ENCODE results near the gene POU3F1. TPM values are rescaled to one million over a fixed set of nuclear protein-coding genes. Genes with fewer than 3 reads are reported as not detected.
A peak's percentile ranks its signal among the peaks of the same experiment; 100 is the strongest.

The POU3F1 gene
- total and polyA plus RNA-seq, 3 experiments from 2014 or later: 0.09 to 0.57 (median 0.44) TPM

DNA sequence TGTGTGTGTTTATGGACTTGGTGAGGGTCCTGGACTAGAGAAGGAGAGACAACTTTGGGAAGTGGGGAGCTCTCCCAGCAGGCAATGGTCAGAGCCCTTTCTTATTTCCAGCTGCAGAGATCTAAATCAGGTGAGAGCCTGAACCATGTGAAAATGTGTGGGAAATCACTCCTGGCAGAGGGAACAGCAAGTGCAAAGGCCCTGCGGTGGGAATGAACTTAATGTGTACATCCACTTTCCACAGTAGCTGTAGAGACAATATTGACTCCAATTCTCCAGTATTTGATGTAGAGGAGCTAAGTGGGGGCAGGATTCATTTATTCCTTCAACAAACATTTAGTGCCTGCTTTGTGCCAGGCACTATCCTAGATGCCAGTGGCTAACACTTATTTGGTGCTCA lies 14.7 kb upstream of the POU3F1 start:
- Histone ChIP-seq H3K36me3 (ENCODE audit: insufficient read depth, low read length) (no peaks in the 10 kb centered on the region), H3K9me3 (ENCODE audit: low read length) (no peaks in the 10 kb centered on the region), H3K4me1 (ENCODE audit: insufficient read depth, low read length) (no peaks in the 10 kb centered on the region), H3K27me3 (ENCODE audit: insufficient read depth, low read length, poor library complexity, severe bottlenecking) (no peaks in the 10 kb centered on the region), H3K4me3 (ENCODE audit: low read length) (no peak overlapping the region), H3K27ac (ENCODE audit: low read depth, low read length) (no peak overlapping the region)
- Mint-ChIP-seq H3K9me3 (peaks cover 0 to 1% (median 0%) of the 10 kb centered on the region in 5 donors), H3K36me3 (no peaks in the 10 kb centered on the region), H3K4me3 (no peak overlapping the region), H3K27ac (peak overlapping the region in 1 of 8 donors; percentile 55), H3K4me1 (no peaks in the 10 kb centered on the region), H3K27me3 (peaks cover 0 to 12% of the 10 kb centered on the region in 2 donors)
- DNase-seq: no peak
- ChIA-PET POLR2A (no interaction called here), CTCF (no interaction called here)

GRCh38 chr1:38060498-38060897 lies 13.9 kb upstream of the POU3F1 start:
- Histone ChIP-seq H3K36me3 (ENCODE audit: insufficient read depth, low read length) (no peaks in the 10 kb centered on the region), H3K4me3 (ENCODE audit: low read length) (no peak overlapping the region), H3K9me3 (ENCODE audit: low read length) (no peaks in the 10 kb centered on the region), H3K27me3 (ENCODE audit: insufficient read depth, low read length, poor library complexity, severe bottlenecking) (no peaks in the 10 kb centered on the region), H3K27ac (ENCODE audit: low read depth, low read length) (no peak overlapping the region), H3K4me1 (ENCODE audit: insufficient read depth, low read length) (no peaks in the 10 kb centered on the region)
- DNase-seq: no peak
- H3K4me1 Mint-ChIP-seq: no peaks in the 10 kb centered on the region
- no peak overlapping the region for H3K4me3 Mint-ChIP-seq
- ChIA-PET CTCF (no interaction called here), POLR2A (no interaction called here)
- H3K27ac Mint-ChIP-seq: no peak overlapping the region
- H3K36me3 Mint-ChIP-seq: no peaks in the 10 kb centered on the region
- peaks cover 1 to 12% of the 10 kb centered on the region in 2 donors for H3K27me3 Mint-ChIP-seq
- peaks cover 0 to 1% (median 0%) of the 10 kb centered on the region in 5 donors for H3K9me3 Mint-ChIP-seq

GRCh38 chr1:38059635-38060250 lies 13.2 kb upstream of the POU3F1 start:
- H3K9me3 Mint-ChIP-seq: peaks cover 0 to 1% (median 0%) of the 10 kb centered on the region in 5 donors
- Histone ChIP-seq H3K36me3 (ENCODE audit: insufficient read depth, low read length) (no peaks in the 10 kb centered on the region), H3K9me3 (ENCODE audit: low read length) (no peaks in the 10 kb centered on the region), H3K27ac (ENCODE audit: low read depth, low read length) (no peak overlapping the region), H3K27me3 (ENCODE audit: insufficient read depth, low read length, poor library complexity, severe bottlenecking) (no peaks in the 10 kb centered on the region), H3K4me3 (ENCODE audit: low read length) (no peak overlapping the region), H3K4me1 (ENCODE audit: insufficient read depth, low read length) (no peaks in the 10 kb centered on the region)
- no peaks in the 10 kb centered on the region for H3K36me3 Mint-ChIP-seq
- H3K4me1 Mint-ChIP-seq: no peaks in the 10 kb centered on the region
- ChIA-PET CTCF (no interaction called here), POLR2A (no interaction called here)
- peaks cover 7 to 12% of the 10 kb centered on the region in 2 donors for H3K27me3 Mint-ChIP-seq
- no peak for DNase-seq
- H3K4me3 Mint-ChIP-seq: no peak overlapping the region
- H3K27ac Mint-ChIP-seq: peak overlapping the region in 1 of 8 donors; percentile 48

- CTCF ChIA-PET: no interaction called here
Measured at GRCh38 chr1:38055965-38056364, 9.4 kb upstream of the POU3F1 start.

DNA sequence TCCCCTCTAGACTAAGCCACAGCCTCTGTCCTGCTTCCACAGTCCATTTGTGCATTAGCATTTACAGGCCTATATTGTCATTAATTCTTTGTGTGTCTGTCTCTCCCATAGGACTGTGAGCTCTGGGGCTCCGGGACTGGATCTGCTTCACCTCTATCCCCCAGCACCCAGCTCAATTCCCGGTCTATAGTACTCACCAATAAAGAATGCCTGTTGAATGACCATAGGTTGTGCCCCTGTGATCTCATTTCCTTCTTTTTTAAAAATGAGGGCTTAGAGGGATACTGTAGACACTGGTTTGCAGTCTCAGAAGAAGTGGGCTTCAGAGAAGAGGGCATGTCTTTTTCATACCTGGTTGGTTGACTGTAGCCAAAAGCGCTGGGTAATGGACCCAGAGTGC lies 8.8 kb upstream of the POU3F1 start:
- Mint-ChIP-seq H3K27me3 (peaks cover 4 to 8% of the 10 kb centered on the region in 2 donors), H3K4me1 (peaks cover 8 to 17% (median 14%) of the 10 kb centered on the region in 3 donors), H3K36me3 (no peaks in the 10 kb centered on the region), H3K4me3 (peak overlapping the region in 1 of 7 donors; percentile 24), H3K9me3 (no peaks in the 10 kb centered on the region), H3K27ac (peak overlapping the region in 1 of 8 donors; percentile 30)
- Histone ChIP-seq H3K27ac (ENCODE audit: low read depth, low read length) (no peak overlapping the region), H3K4me3 (ENCODE audit: low read length) (no peak overlapping the region), H3K4me1 (ENCODE audit: insufficient read depth, low read length) (no peaks in the 10 kb centered on the region), H3K9me3 (ENCODE audit: low read length) (no peaks in the 10 kb centered on the region), H3K36me3 (ENCODE audit: insufficient read depth, low read length) (no peaks in the 10 kb centered on the region), H3K27me3 (ENCODE audit: insufficient read depth, low read length, poor library complexity, severe bottlenecking) (no peaks in the 10 kb centered on the region)
- ChIA-PET CTCF (no interaction called here), POLR2A (no interaction called here)
- no peak for DNase-seq

More at GRCh38 chr1:38055965-38056364, 9.4 kb upstream of the POU3F1 start:
- no peak for DNase-seq
- Mint-ChIP-seq H3K4me1 (peaks cover 8 to 17% (median 14%) of the 10 kb centered on the region in 3 donors), H3K36me3 (no peaks in the 10 kb centered on the region), H3K4me3 (peak overlapping the region in 1 of 7 donors; percentile 1), H3K27ac (no peak overlapping the region), H3K27me3 (peaks cover 8 to 9% of the 10 kb centered on the region in 2 donors), H3K9me3 (peaks cover 0 to under 1% (median 0%) of the 10 kb centered on the region in 5 donors)
- Histone ChIP-seq H3K27ac (ENCODE audit: low read depth, low read length) (no peak overlapping the region), H3K4me1 (ENCODE audit: insufficient read depth, low read length) (no peaks in the 10 kb centered on the region), H3K4me3 (ENCODE audit: low read length) (no peak overlapping the region), H3K36me3 (ENCODE audit: insufficient read depth, low read length) (no peaks in the 10 kb centered on the region), H3K9me3 (ENCODE audit: low read length) (no peaks in the 10 kb centered on the region), H3K27me3 (ENCODE audit: insufficient read depth, low read length, poor library complexity, severe bottlenecking) (no peaks in the 10 kb centered on the region)
- POLR2A ChIA-PET: no interaction called here

DNA sequence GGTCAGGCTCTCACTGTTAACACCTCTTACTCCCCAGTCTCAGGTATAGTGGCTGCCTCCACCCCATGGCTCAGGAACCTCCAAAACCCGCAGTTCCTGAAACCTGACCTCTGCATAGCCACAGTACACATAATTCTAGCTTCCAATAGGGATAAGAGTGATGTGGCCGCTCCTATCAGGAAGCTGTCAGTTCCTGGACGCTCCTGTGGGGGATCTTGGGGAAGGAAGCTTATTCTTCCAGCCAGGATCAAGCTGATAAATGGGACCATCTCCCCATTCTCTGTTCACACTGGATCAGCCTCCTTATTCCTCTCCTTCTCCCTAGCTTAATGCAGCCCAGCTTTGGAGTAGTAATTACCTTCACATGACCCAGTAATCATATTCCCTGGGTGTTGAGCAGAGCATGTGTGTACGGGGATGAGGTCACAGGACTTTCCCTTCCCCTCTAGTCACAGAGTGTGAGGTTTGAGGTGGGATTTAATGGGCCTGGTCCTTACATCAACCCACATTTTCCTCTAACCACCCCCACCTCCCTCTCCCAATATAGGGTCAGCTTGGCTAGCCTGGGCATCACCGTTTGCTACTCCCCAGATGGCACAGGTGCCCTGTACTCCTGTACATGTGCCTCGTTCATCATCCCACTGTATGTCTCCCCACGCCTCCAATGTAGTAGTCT lies 7.0 kb upstream of the POU3F1 start:
- Histone ChIP-seq H3K4me1 (ENCODE audit: insufficient read depth, low read length) (no peaks in the 10 kb centered on the region), H3K27ac (ENCODE audit: low read depth, low read length) (no peak overlapping the region), H3K36me3 (ENCODE audit: insufficient read depth, low read length) (no peaks in the 10 kb centered on the region), H3K9me3 (ENCODE audit: low read length) (no peaks in the 10 kb centered on the region), H3K27me3 (ENCODE audit: insufficient read depth, low read length, poor library complexity, severe bottlenecking) (no peaks in the 10 kb centered on the region), H3K4me3 (ENCODE audit: low read length) (no peak overlapping the region)
- Mint-ChIP-seq H3K27me3 (peaks cover 4 to 8% of the 10 kb centered on the region in 2 donors), H3K36me3 (no peaks in the 10 kb centered on the region), H3K9me3 (no peaks in the 10 kb centered on the region), H3K4me3 (no peak overlapping the region), H3K27ac (no peak overlapping the region), H3K4me1 (peaks cover 8 to 17% (median 14%) of the 10 kb centered on the region in 3 donors)
- ChIA-PET CTCF (no interaction called here), POLR2A (no interaction called here)
- no peak for DNase-seq

- CTCF ChIA-PET: no interaction called here
- peak overlapping the region in 4 of 8 donors; percentile 23 to 76 (median 40) for H3K27ac Mint-ChIP-seq
- H3K27me3 ChIP-seq (ENCODE audit: insufficient read depth, low read length, poor library complexity, severe bottlenecking): no peaks in the 10 kb centered on the region
- no peaks in the 10 kb centered on the region for H3K36me3 ChIP-seq (ENCODE audit: insufficient read depth, low read length)
- peak in 4 of 5 donors; percentile 14 to 65 (median 17) for DNase-seq
- H3K4me3 ChIP-seq (ENCODE audit: low read length): no peak overlapping the region
- H3K4me1 ChIP-seq (ENCODE audit: insufficient read depth, low read length): no peaks in the 10 kb centered on the region
- H3K27ac ChIP-seq (ENCODE audit: low read depth, low read length): no peak overlapping the region
- peaks cover 10 to 17% (median 14%) of the 10 kb centered on the region in 3 donors for H3K4me1 Mint-ChIP-seq
- H3K27me3 Mint-ChIP-seq: peaks cover 0 to 13% of the 10 kb centered on the region in 2 donors
- no peaks in the 10 kb centered on the region for H3K36me3 Mint-ChIP-seq
- POLR2A ChIA-PET: no interaction called here
- no peaks in the 10 kb centered on the region for H3K9me3 Mint-ChIP-seq
- H3K9me3 ChIP-seq (ENCODE audit: low read length): no peaks in the 10 kb centered on the region
- peak overlapping the region in 2 of 7 donors; percentile 15 to 20 for H3K4me3 Mint-ChIP-seq
Measured at GRCh38 chr1:38052750-38053415, 6.3 kb upstream of the POU3F1 start.

DNA sequence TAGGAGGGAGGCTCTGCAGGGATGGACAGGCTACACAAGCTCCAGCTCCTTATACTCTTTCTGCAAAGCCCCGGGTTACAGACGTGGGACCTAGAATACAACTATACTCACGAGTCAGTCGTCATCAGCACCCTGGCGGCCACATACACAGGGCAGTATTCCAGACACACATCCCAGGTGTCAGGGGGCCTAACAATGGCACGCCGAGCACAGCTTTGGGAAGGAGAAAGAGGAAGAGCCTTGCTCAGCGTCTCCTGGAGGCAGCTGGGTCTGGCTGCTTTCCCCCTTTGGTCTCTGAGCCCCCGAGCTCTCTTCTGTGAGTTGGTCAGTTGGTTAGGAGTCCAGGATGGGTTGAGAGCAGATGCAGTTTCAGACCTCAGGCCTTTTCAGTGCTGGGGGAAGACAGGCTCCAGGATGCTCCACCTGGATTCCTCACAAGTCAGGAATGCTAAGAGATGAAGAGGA lies 4.5 kb upstream of the POU3F1 start:
- CTCF ChIA-PET: no interaction called here
- Mint-ChIP-seq H3K36me3 (no peaks in the 10 kb centered on the region), H3K27me3 (peaks cover 0 to 13% of the 10 kb centered on the region in 2 donors), H3K4me3 (no peak overlapping the region), H3K4me1 (peaks cover 10 to 20% (median 14%) of the 10 kb centered on the region in 3 donors), H3K27ac (peak overlapping the region in 1 of 8 donors; percentile 38), H3K9me3 (no peaks in the 10 kb centered on the region)
- Histone ChIP-seq H3K4me3 (ENCODE audit: low read length) (no peak overlapping the region), H3K27me3 (ENCODE audit: insufficient read depth, low read length, poor library complexity, severe bottlenecking) (no peaks in the 10 kb centered on the region), H3K27ac (ENCODE audit: low read depth, low read length) (no peak overlapping the region), H3K9me3 (ENCODE audit: low read length) (no peaks in the 10 kb centered on the region), H3K4me1 (ENCODE audit: insufficient read depth, low read length) (no peaks in the 10 kb centered on the region), H3K36me3 (ENCODE audit: insufficient read depth, low read length) (no peaks in the 10 kb centered on the region)
- POLR2A ChIA-PET: no interaction called here
- DNase-seq: no peak

All from CD8-positive, alpha-beta memory T cell (primary cell).